ENCODE results near the gene PTK6.

PTK6 gene

DNA sequence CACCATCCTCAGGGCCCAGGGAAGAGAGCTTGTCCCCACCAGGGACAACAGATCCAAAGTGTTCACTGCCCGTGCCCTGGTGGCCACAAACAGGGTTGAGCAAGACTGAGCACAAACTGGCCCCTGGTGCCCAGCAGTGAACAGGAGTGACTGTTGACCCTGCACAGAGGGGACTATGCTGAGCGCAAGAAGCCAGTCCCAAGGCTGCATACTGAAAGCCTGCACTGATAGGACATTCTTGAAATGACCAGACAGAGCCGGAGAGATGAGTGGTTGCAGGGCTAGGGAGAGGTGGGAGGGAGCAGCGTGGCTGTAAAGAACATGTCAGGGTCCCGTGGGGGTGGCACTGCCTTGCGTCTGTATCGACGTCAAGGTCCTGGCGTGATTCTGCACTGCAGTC, 13.9 kb upstream of the PTK6 start:
- no peak for FAIRE-seq
- TF ChIP-seq PAX5 (IDR thresholded peaks at IDR 0.05; ENCODE audit: insufficient read depth, low read length, severe bottlenecking): no peak
- no peak for TF ChIP-seq SPI1 (IDR thresholded peaks at IDR 0.05; ENCODE audit: low read depth, low read length)
- no peak for TF ChIP-seq TAF1 (IDR thresholded peaks at IDR 0.05; ENCODE audit: low read depth, low read length)
- TF ChIP-seq POLR2AphosphoS5 (IDR thresholded peaks at IDR 0.05; ENCODE audit: low read depth, low read length): no peak
- no peak for TF ChIP-seq POU2F2 (IDR thresholded peaks at IDR 0.05; ENCODE audit: low read depth, low read length)
- no peak for TF ChIP-seq POLR2A (IDR thresholded peaks at IDR 0.05; ENCODE audit: low read depth, low read length)
- DNase-seq (ENCODE audit: insufficient read length, low spot score): no peak

DNA sequence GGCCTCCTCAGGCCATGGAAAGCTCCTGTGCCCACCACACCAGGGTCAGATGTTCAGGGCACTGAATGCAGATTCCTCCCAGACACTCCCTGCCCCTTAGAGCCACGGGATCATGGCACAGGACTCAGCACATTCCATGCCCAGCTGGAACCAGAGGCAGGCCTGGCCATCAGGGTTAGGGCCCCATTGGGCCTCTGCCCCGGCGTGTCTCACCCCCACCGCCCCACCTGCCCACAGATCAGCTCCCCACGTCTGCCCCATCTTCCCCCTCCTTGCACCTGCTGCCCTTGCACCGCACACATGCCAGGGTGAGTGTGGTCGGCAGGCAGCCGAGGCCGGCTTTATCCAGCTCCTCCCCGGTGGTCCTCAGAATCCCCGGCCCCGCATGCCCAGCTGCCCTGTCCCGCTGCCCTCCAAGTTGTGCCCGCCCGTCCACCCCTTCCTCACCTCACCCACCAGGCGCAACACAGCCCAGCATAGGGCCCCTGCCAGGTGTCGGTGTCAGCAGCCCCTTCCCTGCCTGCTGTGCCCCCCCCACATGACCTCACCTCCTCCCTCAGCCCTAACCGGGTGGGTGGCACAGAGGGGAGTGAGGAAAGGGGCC, 12.6 kb upstream of the PTK6 start:
- DNase-seq (ENCODE audit: insufficient read length, low spot score): no peak
- TF ChIP-seq POLR2AphosphoS5 (IDR thresholded peaks at IDR 0.05; ENCODE audit: low read depth, low read length): no peak
- FAIRE-seq: no peak

DNA sequence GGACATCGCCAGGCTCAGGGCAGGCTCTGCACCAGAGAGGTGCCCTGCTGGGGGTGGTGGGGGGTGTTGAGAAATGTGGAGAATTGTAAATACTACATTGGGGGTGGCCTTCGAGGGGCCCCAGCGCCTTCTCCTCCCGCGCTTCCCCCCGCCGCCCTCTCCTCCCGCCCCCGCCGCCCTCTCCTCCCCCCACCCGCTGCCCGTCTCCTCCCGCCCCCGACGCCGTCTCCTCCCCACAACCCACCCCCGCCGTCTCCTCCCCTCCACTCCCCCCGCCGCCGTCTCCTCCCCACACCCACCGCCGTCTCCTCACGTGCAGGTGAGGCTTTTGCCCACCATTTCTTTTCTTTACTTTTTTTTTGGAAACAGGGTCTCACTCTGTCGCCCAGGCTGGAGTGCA, 11.8 kb upstream of the PTK6 start:
- DNase-seq (ENCODE audit: insufficient read length, low spot score) (no peak), FAIRE-seq (no peak)
- TF ChIP-seq POLR2A (IDR thresholded peaks at IDR 0.05; ENCODE audit: low read depth, low read length): no peak
- TF ChIP-seq SPI1 (IDR thresholded peaks at IDR 0.05; ENCODE audit: low read depth, low read length): no peak
- TF ChIP-seq PAX5 (IDR thresholded peaks at IDR 0.05; ENCODE audit: insufficient read depth, low read length, severe bottlenecking): no peak
- TF ChIP-seq POU2F2 (IDR thresholded peaks at IDR 0.05; ENCODE audit: low read depth, low read length): no peak
- no peak for TF ChIP-seq POLR2AphosphoS5 (IDR thresholded peaks at IDR 0.05; ENCODE audit: low read depth, low read length)
- TF ChIP-seq TAF1 (IDR thresholded peaks at IDR 0.05; ENCODE audit: low read depth, low read length): no peak

DNA sequence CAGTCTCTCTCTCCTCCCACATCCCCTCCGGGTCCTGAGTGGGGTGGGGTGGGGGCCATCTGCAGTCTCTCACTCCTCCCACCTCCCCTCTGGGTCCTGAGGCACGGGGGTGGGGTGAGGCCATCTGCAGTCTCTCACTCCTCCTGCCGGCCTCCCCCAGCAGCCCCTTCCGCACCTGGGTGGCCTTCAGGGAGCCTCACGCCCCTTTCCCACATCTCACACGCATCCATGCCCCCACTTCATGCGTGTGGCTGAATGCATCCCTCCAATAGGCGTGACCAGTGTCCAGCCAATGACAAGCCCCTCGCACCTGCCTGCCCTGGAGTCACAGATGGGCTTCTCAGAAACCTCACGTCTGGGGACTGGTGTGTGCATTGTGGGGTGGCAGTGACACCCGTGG, 11.4 kb upstream of the PTK6 start:
- FAIRE-seq: no peak
- no peak for DNase-seq (ENCODE audit: insufficient read length, low spot score)
- TF ChIP-seq PAX5 (IDR thresholded peaks at IDR 0.05; ENCODE audit: insufficient read depth, low read length, severe bottlenecking): no peak

DNA sequence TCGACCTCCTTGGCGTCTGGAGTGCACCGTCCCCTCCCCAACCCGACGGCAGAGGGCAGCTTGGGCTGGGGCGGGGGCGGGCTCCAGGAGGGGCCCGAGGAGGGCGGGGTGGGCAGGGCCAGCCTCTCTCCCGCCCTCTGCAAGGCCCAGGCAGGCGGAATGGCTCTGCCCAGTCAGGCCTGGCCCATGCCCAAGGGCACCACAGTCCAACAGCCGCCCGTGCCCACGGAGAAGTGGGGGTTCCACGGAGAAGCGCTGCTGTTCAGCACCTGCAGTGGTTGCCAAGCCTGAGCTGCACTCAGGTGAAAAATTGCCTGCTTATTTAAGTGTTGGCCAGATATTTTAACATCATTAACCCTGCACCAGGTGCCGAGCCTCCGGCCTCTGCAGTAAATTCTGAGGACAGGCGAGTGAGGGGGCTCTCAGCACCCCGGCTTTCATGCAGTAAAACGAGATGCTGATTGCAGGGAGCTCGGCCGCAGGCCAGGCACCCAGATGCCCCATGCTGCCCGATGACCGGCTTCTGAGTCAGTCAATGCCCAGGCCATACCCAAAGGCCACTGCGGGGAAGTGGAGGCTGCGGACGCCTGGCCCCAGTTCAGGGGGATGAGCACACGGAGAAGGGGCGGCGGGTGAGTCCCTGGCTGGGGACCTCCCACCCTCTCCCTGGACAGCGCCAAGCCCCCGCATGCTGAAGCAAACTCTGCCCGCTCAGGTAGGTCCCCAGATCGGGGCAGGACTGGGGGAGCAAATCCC, 10.7 kb upstream of the PTK6 start, which contains the start of gene SRMS:
Gene SRMS (minus strand): TSS at position 25 of the 756 bp plus-strand sequence. CDS start 286 bp downstream, outside the sequence.
- DNase-seq (ENCODE audit: insufficient read length, low spot score) (no peak), FAIRE-seq (no peak)
- no peak for TF ChIP-seq POLR2A (IDR thresholded peaks at IDR 0.05; ENCODE audit: low read depth, low read length)
- TF ChIP-seq SPI1 (IDR thresholded peaks at IDR 0.05; ENCODE audit: low read depth, low read length): no peak
- no peak for TF ChIP-seq PAX5 (IDR thresholded peaks at IDR 0.05; ENCODE audit: insufficient read depth, low read length, severe bottlenecking)
- TF ChIP-seq TAF1 (IDR thresholded peaks at IDR 0.05; ENCODE audit: low read depth, low read length): no peak
- TF ChIP-seq POLR2AphosphoS5 (IDR thresholded peaks at IDR 0.05; ENCODE audit: low read depth, low read length): no peak
- no peak for TF ChIP-seq POU2F2 (IDR thresholded peaks at IDR 0.05; ENCODE audit: low read depth, low read length)

DNA sequence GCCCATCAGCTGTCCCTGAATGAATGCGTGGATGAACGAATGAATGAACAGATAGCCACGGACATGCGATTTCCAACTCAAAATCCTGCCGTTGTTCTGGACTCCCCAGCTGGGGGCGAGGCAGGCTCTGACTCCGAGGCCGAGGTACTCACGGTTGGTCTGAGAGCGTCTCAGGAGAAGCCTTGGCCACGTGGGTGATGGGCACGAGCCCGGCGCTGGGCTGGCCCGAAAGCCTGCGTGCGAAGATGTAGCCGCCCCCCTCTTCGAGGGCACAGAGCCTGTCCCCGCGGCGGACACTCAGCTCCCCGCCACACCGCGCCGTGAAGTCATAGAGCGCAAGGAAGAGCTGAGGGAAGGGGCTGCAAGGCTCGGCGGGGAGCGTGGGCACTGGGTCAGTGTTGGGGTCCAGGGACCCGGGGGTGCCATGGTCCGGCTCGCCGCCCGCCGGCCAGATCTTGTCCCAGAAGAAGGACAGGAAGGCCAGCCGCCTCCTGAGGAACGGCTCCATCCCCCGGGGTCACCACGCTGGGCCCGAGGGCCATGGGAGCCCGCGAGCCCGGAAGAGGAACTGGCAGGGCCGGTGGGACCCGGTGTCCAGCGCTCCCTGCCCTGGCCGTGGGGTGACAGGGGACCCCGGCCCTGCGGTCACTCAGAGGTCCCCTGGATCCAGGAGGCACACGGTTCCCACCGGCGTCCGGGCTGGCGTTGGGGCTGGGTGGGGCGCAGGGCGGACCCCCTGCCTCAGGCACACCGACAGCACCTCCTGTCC, 10.0 kb upstream of the PTK6 start:
- no peak for DNase-seq (ENCODE audit: insufficient read length, low spot score)
- FAIRE-seq: no peak
- no peak for TF ChIP-seq PAX5 (IDR thresholded peaks at IDR 0.05; ENCODE audit: insufficient read depth, low read length, severe bottlenecking)
- TF ChIP-seq SPI1 (IDR thresholded peaks at IDR 0.05; ENCODE audit: low read depth, low read length): no peak
- TF ChIP-seq POLR2A (IDR thresholded peaks at IDR 0.05; ENCODE audit: low read depth, low read length): no peak
- no peak for TF ChIP-seq TAF1 (IDR thresholded peaks at IDR 0.05; ENCODE audit: low read depth, low read length)
- no peak for TF ChIP-seq POU2F2 (IDR thresholded peaks at IDR 0.05; ENCODE audit: low read depth, low read length)
- TF ChIP-seq POLR2AphosphoS5 (IDR thresholded peaks at IDR 0.05; ENCODE audit: low read depth, low read length): no peak

DNA sequence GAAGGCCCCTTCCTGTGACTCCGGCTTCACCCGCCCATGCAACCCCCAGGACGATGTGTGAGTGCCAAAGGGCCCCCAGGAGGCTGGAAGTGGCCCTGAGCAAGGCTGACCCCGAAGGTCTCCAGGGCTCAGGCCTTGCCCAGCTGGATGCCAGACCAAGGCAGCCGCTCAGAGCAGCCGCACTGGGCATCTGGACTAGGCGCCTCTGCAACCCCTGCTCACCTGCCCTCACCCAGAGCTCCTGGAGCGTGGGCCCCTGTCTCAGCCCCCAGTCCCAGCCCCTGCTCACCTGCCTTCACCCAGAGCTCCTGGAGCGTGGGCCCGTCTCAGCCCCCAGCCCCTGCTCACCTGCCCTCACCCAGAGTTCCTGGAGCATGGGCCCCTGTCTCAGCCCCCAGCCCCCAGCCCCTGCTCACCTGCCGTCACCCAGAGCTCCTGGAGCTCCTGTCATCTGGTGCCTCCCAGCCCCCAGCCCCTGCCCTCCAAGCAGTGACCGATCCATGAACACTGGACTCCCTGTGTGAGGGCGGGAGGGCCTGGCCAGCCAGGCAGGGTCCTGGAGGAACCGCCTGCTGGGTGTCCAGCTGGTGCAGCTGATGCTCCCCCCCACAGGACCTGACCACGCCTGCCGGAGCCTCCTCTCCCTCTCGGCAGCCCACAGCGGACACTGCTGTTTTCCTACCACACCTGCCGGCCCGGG, 9.2 kb upstream of the PTK6 start:
- FAIRE-seq (no peak), DNase-seq (ENCODE audit: insufficient read length, low spot score) (no peak)
- no peak for TF ChIP-seq POLR2AphosphoS5 (IDR thresholded peaks at IDR 0.05; ENCODE audit: low read depth, low read length)
- no peak for TF ChIP-seq POU2F2 (IDR thresholded peaks at IDR 0.05; ENCODE audit: low read depth, low read length)
- TF ChIP-seq POLR2A (IDR thresholded peaks at IDR 0.05; ENCODE audit: low read depth, low read length): no peak
- TF ChIP-seq TAF1 (IDR thresholded peaks at IDR 0.05; ENCODE audit: low read depth, low read length): no peak
- no peak for TF ChIP-seq PAX5 (IDR thresholded peaks at IDR 0.05; ENCODE audit: insufficient read depth, low read length, severe bottlenecking)
- TF ChIP-seq SPI1 (IDR thresholded peaks at IDR 0.05; ENCODE audit: low read depth, low read length): no peak

DNA sequence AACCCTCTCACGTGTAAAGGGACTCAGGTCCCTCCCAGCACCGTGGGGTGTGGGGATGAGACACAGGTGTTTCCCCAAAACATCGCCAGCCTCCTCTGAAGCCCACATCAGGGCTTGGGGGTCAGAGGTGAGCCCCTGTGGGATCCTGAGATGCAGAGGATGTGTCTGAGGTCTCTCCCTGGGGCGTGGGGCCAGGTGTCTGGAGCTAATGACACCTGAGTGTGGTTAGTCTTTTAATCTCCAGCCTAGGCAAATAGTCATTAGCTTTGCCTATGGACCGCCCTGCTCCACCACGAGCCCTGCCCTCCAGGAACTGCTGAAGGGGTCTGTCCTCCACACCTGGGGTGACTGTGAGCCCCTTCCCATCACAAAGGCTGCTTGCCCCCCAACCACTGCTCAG, 8.6 kb upstream of the PTK6 start:
- FAIRE-seq: peak; percentile 57
- no peak for TF ChIP-seq SPI1 (IDR thresholded peaks at IDR 0.05; ENCODE audit: low read depth, low read length)
- TF ChIP-seq POLR2AphosphoS5 (IDR thresholded peaks at IDR 0.05; ENCODE audit: low read depth, low read length): no peak
- no peak for TF ChIP-seq TAF1 (IDR thresholded peaks at IDR 0.05; ENCODE audit: low read depth, low read length)
- no peak for TF ChIP-seq PAX5 (IDR thresholded peaks at IDR 0.05; ENCODE audit: insufficient read depth, low read length, severe bottlenecking)
- no peak for TF ChIP-seq POU2F2 (IDR thresholded peaks at IDR 0.05; ENCODE audit: low read depth, low read length)
- TF ChIP-seq POLR2A (IDR thresholded peaks at IDR 0.05; ENCODE audit: low read depth, low read length): no peak
- no peak for DNase-seq (ENCODE audit: insufficient read length, low spot score)

DNA sequence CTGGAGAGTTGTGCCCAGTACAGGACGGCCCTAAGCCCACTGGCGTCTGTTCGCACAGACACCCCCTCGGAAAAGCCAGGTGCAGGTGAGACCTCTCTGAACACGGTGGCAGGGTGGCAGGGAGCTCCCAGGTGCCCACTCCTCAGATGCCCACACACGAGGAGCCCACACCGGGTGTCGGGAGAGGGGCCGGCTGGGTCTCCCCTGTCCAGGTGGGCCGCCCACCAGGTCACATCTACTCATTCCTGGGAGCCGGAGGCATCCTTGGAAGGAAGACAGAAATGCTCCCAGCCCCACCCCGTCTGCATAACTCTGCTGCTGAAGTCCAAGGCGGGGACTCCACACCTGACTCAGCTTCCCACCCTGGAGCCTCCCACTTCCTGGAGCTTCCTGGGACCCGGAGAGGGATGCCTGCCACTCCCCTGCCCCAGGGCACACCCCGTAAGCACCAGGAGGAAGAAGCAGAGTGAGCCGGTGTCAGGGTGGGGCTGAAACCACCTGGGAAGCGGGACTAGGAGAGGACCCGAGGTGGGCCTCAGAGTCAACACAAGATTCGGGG, 7.9 kb upstream of the PTK6 start:
- FAIRE-seq (no peak), DNase-seq (ENCODE audit: insufficient read length, low spot score) (no peak)
- no peak for TF ChIP-seq PAX5 (IDR thresholded peaks at IDR 0.05; ENCODE audit: insufficient read depth, low read length, severe bottlenecking)
- no peak for TF ChIP-seq POU2F2 (IDR thresholded peaks at IDR 0.05; ENCODE audit: low read depth, low read length)
- TF ChIP-seq TAF1 (IDR thresholded peaks at IDR 0.05; ENCODE audit: low read depth, low read length): no peak
- TF ChIP-seq POLR2AphosphoS5 (IDR thresholded peaks at IDR 0.05; ENCODE audit: low read depth, low read length): no peak
- TF ChIP-seq SPI1 (IDR thresholded peaks at IDR 0.05; ENCODE audit: low read depth, low read length): no peak
- no peak for TF ChIP-seq POLR2A (IDR thresholded peaks at IDR 0.05; ENCODE audit: low read depth, low read length)
